ENCODE measurements around the gene OR2AG1.

OR2AG1 gene, protein sequence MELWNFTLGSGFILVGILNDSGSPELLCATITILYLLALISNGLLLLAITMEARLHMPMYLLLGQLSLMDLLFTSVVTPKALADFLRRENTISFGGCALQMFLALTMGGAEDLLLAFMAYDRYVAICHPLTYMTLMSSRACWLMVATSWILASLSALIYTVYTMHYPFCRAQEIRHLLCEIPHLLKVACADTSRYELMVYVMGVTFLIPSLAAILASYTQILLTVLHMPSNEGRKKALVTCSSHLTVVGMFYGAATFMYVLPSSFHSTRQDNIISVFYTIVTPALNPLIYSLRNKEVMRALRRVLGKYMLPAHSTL

DNA sequence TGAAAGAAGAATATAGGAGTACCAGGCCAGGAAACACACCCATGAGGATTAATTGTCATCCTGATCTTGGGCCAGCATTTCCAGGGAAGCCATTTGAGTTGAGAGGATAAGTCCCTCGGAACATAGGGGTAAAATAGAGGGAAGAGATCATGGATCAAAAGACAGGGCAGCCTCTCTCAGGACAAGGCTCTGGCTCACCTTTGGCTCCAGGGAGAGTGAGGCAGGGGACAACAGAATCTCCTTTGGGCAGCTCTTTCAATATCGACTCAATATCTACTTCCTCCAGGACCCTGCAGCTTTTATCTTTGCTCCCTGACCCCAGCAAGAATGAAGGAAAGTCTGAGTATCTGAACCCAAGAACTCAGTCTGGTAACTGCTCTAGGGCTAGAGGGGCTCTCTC, at the start of gene OR2AG1:
Gene OR2AG1, plus strand, starts transcription at position 301 of the 400 bp plus-strand sequence. CDS start 2,018 bp downstream, outside the sequence.
- DNase-seq (ENCODE audit: low read depth), result no peak

DNA sequence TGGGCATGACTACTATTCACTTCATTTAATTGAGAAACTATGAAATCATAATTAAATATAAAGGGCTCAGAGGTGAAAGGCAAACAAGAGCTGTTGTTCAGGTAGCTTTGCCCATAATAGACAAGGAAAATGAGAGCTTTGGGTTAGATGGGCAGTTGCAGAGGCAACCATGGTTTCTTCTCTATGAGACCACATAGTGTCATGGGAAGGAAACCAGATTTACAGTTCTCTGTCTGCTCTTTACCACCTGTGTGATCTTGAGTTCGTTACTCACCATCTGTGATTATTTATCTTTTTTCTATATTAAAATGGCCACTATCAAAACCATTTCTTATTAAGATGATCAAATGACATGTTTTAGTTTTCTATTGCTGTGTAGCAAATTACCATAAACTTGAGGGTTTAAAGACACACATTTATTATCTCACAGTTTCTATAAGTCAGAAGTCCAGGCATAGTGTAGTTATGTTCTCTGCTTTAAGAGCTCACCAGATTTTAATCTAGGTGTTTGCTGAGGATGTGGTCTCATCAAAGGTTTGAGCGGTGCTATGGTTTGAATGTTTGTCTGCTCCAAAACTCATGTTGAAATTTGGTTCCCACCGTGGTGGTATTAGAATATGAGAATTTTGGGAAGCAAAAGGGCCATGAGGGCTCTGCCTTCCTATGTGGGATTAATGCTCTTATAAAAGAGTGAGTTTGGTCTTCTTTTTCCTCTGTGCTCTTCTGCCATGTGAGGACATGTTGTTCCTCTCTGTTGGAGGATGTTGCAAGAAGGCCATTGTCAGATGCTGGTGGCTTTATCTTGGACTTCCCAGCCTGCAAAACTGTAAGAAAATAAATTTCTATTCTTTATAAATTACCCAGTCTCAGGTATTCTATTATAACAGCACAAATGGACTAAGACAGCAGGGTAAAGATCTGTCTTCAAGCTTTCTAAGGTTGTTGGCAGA, 49.2 kb upstream of the OR2AG1 start:
- DNase-seq (ENCODE audit: low read depth), result no peak

DNA sequence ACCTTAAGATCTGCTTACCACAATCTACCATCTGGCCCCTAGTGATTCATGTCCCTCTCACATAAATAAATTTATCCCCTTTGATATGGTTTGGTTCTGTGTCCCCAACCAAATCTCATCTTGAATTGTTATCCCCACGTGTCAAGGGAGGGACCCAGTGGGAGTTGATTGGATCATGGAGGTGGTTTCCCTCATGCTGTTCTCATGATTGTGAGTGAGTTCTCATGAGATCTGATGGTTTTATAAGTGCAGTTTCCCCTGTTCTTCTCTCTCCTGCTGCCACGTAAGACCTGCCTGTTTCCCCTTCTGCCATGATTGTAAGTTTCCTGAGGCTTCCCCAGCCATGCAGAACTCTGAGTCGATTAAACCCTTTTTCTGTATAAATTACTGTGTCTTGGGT, 48.2 kb upstream of the OR2AG1 start:
- no peak for DNase-seq (ENCODE audit: low read depth)

DNA sequence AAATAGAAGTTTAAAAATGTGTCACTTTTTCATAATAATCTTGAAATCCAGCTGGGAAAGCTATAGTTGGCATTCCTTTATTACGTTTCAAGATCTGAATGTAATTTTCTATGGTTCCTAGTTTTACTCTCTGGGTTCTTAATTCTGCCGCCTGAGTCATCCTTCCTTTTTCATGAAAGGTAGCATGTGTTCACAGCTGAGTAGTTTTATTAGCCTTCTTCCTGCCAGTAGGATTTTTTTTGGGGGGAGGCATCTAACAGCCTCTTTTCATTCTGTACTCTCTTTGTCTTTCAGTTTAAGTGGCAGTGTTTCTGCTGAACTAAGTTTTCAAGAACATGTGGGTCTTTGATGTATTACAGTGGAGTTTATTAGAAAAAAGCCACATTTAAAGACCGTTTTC, 47.5 kb upstream of the OR2AG1 start:
- DNase-seq (ENCODE audit: low read depth), result no peak

DNA sequence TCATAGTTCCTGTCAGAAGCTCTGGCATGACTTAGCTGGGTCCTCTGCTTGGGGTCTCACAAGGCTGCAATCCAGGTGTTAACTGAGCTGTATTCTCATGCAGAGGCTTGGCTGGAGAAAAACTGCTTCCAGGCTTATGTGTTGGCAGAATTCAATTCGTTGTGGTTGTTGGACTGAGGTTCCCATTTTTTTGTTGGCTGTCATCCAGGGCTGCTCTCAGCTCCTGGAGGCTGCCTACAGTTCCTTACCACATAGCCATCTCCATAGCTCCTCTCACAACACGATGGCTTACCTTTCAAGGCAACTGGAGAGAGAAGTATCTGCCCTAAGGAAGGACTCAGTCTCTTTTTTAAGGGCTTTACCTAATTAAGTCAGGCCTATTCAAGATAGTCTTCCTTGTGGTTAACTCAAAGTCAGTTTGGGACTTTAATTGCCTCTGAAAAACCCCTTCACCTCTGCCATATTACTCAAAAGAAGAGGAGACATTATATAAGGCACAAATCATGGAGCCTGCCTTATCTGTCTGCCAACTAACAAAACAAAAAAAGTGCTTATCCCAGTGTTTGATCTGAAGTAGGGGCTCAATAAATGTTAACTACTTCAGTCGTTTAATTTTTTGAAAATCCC, 46.2 kb upstream of the OR2AG1 start:
- peak; percentile 1 for DNase-seq (ENCODE audit: low read depth)

DNA sequence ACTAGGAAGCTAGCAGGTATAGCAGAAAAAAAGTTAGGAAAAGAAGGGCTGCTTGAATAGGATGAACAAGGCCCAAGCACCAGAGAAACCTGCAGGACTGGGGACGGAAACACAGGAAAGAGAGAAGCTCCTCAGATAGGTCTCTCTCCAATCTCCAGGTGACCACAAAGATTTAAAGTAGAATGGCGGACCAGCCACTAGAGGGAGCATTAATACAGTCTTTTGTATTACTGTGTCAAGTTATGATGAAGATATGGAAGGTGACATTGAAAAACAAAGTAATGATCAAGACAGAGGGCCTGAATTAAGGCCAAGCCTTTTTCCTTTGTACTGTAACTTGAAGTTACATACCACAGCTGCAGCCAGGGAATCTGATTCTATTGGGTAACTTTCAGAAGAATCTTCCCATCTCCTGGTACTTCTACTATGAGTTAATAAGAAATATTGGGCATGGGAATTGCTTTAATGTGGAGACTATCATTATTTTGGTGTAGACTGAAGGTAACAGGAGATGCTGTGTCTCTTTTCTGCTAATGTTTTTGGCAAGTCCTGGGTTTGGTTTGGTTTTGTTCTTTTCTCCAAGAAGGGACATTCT, 44.9 kb upstream of the OR2AG1 start:
- peak; percentile 26 for DNase-seq (ENCODE audit: low read depth)

DNA sequence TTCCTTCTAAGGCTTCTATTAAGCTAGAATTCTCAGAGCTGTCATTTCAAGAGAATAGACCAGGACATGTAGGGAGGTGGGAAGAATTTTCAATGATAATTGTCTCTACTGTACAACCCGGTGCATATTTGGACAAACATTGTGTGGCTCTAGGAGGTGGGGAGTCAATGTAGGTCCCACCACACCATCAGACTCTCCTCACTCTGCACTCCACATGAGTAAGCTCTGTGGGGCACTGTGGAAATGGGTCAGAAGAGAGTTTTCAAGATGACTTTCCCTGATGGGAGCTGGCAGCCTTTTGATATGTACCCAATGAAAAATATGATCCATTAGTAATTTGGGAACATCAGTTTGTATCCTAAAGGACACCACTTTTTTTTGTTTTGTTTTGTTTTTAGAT, 44.2 kb upstream of the OR2AG1 start:
- DNase-seq (ENCODE audit: low read depth), result no peak

DNA sequence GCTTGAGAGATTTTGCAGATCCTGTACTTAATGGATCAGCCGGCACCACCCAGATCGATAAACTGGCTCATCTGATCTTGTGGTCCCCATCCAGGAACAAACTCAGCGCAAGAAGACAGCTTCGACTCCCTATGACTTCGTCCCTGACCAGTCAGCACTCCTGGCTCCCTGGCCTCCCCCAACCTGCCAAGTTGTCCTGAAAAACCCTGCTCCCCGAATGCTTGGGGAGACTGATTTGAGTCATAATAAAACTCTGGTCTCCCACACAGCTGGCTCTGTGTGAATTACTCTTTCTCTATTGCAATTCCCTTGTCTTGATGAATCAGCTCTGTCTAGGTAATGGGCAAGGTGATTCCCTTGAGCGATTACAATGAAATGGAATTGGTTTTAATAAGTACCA, 40.6 kb upstream of the OR2AG1 start:
- DNase-seq (ENCODE audit: low read depth), result no peak

DNA sequence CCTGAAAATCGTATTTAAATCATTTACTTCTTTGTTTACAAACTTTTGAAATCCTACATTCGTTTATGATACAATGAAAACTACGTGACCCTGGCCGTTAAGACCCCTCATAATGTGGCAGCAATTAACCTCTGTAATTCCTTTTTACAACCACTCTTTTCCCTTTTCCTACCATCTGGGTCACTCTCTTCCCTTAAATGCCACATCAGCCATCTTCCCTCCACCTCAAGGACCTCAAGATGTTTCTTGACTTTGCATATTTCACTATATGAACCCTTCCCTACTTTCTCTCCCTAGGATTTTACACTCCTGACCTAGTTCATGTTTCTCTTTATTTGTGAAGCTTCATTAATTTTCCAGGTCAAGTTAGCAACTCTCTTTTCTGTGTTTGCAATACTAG, 37.8 kb upstream of the OR2AG1 start:
- DNase-seq (ENCODE audit: low read depth), result no peak

DNA sequence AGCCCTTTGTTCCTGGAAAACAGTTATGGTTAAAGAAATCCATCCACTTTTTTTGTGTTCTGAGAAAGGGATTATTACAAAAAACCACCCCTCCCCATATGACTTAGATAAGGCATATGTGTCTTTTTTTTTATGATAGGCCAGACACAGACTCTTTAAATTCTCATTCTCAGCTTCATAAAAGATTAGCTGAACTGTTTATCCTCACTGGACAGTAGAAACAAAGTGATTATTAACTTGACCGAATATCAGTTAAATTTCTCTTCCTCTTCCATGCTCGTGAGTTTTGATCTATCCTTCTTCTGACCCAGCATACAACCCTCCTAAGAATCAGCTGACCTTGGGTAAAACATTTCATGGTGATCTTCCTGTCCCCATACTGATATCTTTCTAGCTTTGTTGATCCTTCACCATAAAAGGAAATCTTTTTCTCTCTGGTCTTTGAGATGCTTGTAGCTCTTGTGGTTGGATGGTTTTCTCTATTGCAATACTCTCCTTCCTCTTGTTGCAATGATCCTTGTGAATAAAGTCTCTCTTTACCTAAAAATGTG, 37.3 kb upstream of the OR2AG1 start:
- DNase-seq (ENCODE audit: low read depth), result no peak

DNA sequence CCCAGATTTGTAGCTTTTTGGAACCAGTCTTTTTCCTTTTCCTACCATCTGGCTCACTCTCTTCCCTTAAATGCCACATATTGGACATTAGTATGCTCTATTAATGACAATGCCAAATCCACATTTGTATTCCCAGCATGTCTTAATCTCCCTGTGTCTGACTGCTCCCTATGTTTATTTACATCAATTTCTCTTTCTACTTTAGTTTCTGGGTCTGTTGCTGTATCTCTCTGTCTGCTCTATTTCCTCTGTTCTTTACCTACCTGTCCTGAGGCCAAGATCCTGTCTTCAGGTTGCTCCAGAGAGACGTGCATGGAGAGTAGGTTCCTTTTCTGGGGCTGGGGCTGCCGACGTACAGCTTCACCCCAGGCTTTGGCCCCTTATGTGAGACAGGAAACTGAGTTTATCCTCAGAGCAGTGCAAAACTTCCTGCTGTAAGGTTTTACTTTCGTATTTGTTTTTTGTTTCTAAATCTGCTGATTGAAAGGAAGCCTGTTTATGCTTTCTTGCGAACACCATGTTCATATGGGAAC, 36.7 kb upstream of the OR2AG1 start:
- DNase-seq (ENCODE audit: low read depth), result no peak

DNA sequence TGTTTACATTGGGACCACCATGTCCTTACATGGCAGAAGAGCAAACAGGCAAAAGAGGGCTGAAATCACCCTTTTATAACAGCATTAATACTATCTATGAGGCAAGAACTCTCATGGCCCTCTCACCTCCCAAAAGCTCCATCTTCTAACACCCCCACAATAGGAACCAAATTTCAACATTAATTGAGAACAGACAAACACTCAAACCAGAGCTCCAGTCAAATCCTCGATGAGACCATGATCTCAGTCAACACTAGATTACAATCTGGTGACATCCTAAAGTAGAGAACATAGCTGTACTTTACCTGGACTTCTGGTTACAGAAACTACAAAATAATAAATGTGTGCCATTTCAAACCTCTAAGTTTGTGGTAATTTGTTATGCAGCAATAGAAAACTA, 36.2 kb upstream of the OR2AG1 start:
- DNase-seq (ENCODE audit: low read depth), result no peak

DNA sequence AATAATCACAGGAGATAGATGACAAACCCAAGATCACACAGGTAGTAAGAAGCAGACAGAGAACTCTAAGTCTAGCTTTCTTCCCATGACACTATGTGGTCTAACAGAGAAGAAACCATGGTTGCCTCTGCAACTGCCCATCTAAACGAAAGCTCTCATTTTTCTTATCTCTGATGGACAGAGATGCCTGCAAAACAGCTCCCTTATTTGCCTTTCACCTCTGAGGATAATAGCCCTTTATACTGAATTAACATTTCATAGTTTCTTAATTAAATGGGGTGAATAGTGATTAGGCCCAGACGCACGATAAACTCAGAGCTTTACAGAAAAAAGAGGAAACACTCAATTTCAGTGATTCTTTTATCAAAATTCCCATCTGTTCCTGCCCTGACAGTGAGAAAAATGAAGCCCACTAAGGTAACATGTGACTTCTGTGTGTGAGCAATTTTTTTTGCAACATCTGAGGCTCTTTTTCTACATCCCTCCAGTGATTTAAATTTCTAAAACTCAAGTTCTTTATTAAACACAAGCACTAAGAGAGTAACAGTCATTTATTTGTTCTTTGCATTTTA, 35.6 kb upstream of the OR2AG1 start:
- no peak for DNase-seq (ENCODE audit: low read depth)

DNA sequence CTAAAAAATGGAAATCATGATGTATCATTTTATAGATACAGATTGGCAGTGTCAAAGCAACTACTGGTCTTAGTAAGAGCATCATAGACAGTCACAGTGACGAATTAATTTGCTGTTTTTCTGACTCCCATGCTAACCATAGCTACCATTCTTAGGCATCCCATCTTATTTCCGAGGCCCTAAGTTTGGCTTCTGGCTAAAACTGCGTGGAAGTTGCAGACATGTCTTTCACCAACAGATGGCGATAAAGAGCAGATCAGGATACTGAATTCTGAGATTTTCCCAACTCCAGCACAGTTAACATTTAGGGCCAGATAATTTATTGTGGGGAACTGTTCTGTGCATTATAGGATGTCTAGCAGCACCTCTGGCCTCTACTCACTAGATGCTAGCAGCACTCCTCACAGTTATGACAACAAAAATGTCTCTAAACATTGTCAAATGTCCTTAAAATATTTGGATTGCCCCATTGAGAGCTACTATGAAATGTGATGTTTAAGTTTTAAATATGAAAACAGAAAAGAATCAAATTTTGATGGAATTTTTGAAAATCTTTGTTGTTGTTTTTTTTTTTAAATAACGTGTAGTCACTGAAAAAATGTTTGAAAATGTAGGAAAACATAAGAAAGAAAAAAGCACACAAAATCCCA, 27.4 kb upstream of the OR2AG1 start:
- DNase-seq (ENCODE audit: low read depth), result peak; percentile 13

DNA sequence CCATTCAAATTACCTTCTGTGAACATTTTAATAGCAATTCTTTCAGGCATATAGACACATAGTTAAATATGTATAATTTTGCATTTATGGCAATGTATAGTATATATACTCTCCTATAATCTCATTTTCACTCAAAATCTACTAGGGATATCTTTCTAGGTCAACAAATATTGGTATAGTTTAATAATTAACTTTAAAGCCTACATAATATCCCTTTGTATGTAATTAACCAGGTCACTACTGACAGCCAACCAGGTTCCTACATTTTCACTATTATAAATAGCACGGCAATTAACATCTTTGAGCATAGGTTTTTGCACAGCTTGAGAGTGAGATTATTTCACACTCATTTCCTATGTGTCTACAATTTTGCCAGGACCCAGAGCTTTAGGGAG, 26.9 kb upstream of the OR2AG1 start:
- no peak for DNase-seq (ENCODE audit: low read depth)

DNA sequence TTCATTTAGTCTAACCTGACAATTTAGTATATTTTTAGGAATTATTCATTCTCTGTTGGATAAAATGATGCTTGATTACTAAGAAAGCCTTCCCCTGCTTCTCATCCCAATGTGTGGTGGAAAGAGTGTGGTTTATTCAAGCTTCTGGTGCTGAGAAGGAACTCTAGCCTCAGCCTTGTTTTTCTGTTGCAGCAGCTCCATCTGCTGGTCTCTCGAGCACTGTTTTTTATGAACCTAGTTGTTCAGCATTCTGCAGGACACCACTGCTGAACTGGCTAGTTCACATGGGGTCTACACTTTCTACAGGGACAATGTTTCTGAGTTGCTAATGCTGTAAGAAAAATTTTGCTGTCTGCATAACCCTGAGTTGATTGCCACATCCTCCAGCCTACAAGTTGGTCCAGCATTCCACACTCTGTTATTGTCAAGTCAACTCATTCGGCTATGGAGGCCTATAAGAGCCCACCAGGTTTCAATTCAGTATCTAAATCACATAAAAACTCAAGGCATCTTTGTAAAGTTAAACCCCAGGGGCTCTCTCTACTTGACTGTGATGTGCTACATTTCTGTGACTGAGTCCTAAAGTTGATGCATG, 25.4 kb upstream of the OR2AG1 start:
- DNase-seq (ENCODE audit: low read depth), result peak; percentile 53

DNA sequence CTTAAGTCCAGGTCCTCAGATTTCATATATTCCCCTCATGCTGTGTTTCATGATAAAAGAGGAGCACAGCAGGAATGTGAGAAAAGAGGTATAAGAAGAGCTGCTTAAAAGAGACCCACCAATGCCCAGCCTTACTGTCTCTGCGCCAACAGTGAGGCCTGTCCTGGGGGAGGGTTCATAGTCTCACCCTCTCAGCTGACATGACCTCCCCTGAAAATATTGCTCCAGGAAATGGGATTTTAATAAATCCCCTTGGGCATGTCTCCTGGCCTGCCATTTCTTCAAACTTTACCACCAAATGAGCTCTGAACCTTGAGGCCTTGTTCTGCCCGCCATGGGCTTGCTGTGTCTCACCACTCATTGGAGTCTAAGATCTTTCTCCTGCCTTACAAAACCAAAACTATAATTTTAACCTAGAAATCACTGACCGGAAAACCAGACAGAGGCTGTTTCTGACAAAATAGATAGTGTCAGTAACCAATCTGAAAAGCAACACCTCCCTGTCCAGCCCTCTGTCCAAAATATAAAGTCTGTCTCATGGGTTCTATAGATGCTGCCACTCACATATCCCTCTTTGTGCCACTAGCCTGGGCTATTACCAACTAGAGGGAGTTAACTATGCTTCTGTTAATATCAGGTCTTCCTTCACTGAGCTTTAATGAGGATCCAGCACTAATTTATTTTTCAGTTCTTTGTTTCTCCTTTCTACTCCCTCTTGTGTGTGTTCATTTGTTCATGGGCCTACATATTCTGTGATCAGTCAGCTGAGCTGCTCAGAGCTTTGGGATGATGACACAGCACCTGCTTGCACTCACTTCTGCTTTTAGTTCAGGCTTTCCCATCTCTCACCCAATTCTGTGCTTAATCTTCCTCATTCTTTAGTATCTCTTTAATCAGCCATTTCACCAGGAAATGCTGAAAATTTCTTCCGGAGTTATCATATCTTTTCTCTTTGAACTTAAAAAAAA, 10.6 kb upstream of the OR2AG1 start, which contains the start of gene OR2AG2:
Gene OR2AG2, minus strand, starts transcription at position 51 of the 968 bp plus-strand sequence. CDS start 3,019 bp downstream, outside the sequence.
- DNase-seq (ENCODE audit: low read depth), result no peak

DNA sequence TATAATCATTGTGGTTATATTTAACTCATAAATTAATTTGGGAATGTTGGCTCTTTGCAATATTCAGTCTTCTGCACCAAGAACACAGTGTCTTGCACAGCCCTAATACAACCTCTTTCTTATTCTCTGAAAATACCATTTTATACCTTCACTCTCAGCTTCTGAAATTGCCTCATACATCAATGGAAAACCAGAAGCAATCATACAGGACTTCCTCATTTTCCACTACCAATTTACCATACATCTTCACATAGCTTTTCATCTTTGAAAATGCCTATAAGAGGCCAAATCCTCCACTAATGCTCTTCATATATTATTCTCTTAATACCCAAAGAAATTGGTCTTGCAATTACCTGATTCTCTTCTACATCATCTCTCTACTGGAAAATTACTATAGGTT, 4.3 kb upstream of the OR2AG1 start:
- DNase-seq (ENCODE audit: low read depth), result no peak

DNA sequence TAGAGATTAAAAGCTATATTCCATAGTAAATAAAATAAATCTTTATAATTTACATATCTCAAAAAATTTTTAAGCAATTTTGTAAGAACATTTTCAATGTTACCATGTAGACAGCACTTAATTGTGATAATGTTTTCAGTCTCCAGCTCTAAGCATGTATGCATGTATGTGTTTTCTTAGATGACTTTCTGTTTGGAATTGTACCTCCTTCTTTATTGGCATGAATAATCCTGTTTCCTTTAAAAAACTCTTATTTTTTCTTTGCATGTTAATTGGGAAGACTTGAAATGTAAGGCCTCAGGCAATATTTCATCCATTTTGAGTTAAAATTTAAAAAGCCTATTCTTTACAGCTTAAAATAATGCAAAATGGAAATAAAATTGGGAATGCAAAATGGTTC, 2.0 kb upstream of the OR2AG1 start:
- no peak for DNase-seq (ENCODE audit: low read depth)
